Lung (tissue), 12 donors: Measurements from ENCODE around the gene TMEM121B. TPM values are rescaled to one million over a fixed set of nuclear protein-coding genes. Genes with fewer than 3 reads are reported as not detected.
A peak's percentile ranks its signal among the peaks of the same experiment; 100 is the strongest.

Source experiments
- ATAC-seq: fragments of 200-7000 bp; cut with Tn5 transposase; one replicate; pipeline ENCODE4 v1.9.1; 2020; ENCODE audit warnings: moderate number of reproducible peaks; ENCODE audit not compliant: insufficient read depth, low FRiP score
- DNase-seq, 3 donors: peaks; one replicate each; pipeline ENCODE4 v3.0.0-alpha.2; 2013 to 2017
- H3K27ac ChIP-seq, 2 donors: one replicate each; pipeline ENCODE4 v1.5.1; 2013; ENCODE audit warnings: mild to moderate bottlenecking in 2 of 2, moderate library complexity in 2 of 2, control low read depth in 1 of 2, inconsistent platforms in 1 of 2, low read depth in 1 of 2, low read length in 1 of 2
- H3K27me3 ChIP-seq, 3 donors: one replicate each; pipeline ENCODE4 v1.5.1; 2013; ENCODE audit warnings: low read length in 2 of 3; ENCODE audit not compliant: control insufficient read depth in 3 of 3, insufficient read depth in 3 of 3
- H3K36me3 ChIP-seq, 4 donors: one replicate each; pipeline ENCODE4 v1.5.1; 2013; ENCODE audit warnings: low read length in 4 of 4, mild to moderate bottlenecking in 1 of 4, moderate library complexity in 1 of 4; ENCODE audit not compliant: control insufficient read depth in 4 of 4, insufficient read depth in 4 of 4
- H3K4me1 ChIP-seq, 5 donors: one replicate each; pipeline ENCODE4 v1.5.1; 2013; ENCODE audit warnings: low read length in 5 of 5, mild to moderate bottlenecking in 2 of 5, moderate library complexity in 1 of 5; ENCODE audit not compliant: control insufficient read depth in 5 of 5, insufficient read depth in 5 of 5
- H3K4me3 ChIP-seq: one replicate; pipeline ENCODE4 v1.5.1; 2013; ENCODE audit warnings: mild to moderate bottlenecking, control low read depth, moderate library complexity
- H3K9ac ChIP-seq, 2 donors: one replicate each; pipeline ENCODE4 v1.5.1; 2013; ENCODE audit warnings: low read length in 2 of 2, control low read depth in 1 of 2; ENCODE audit not compliant: insufficient read depth in 1 of 2
- H3K9me3 ChIP-seq, 4 donors: one replicate each; pipeline ENCODE4 v1.5.1; 2013; ENCODE audit warnings: low read length in 3 of 4, mild to moderate bottlenecking in 1 of 4, moderate library complexity in 1 of 4; ENCODE audit not compliant: control insufficient read depth in 4 of 4, insufficient read depth in 3 of 4
- WGBS, 2 donors: extraction: QIAGEN DNeasy Blood & Tissue Kit; methylation state at CpG; one replicate each; pipeline ENCODE4 v1.1.7; 2013; 5-methylcytosine and 5-hydroxymethylcytosine counted together
- polyA plus RNA-seq, 2 donors: library from polyadenylated mRNA; stranded (reverse); fragments of 200-250 nt; gene quantifications; one replicate each; pipeline ENCODE4 v1.2.1, GENCODE V29; 2013
- total RNA-seq, 2 donors: library from RNA; depleted of rRNA in 1 of 2; stranded (reverse); fragments of >200 nt in 1 of 2; gene quantifications; one replicate each; pipeline ENCODE4 v1.2.1, GENCODE V29; 2014 to 2021
- TF ChIP-seq, protein P1 (sequence below): IDR thresholded peaks from 2 replicates; pipeline ENCODE4 v1.5.1; 2012; ENCODE audit warnings: mild to moderate bottlenecking; ENCODE audit errors: control extremely low read depth, extremely low read depth
- donor health status: control.
- donor health status: control.
- donor health status: Bipolar disorder and iron deficiency.
- donor health status: healthy.
- donor health status: DM: yes; HTN: yes; CAD: no.

TMEM121B gene
- total and polyA plus RNA-seq, 4 donors, result 0.26 to 1.4 (median 0.56) TPM

DNA sequence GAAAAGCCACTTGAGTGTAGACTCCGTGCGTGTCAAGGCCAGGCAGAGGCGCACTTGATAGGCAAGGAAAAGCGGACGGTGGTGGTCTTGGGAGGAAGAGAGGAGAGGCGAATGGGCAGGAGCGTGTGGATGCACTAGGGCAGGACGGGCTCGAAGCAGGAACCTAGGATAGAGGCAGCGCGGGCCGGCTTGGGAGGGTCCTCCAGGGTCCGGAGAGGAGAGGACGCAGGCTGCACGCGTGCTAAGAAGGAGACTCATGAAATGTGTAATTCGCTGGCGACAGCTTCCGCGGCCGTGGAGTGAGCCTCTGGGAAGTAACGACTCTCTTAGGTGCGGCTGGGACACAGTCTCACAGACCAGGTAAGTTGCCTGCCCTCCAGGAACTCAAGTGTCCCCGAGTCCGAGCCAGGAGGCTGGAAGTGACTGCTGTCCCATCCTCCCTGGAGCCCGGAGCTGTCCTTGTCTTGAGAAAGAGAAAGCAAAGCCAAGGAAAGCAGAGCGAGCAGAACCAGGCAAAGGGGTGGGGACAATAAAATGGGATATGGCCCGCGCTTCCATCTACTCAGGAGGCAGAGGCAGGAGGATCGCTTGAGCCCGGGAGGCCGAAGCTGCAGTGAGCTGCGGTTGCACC, 37.2 kb downstream of the TMEM121B start:
- peaks cover 0 to 12% (median 0%) of the 10 kb centered on the region in 5 donors for H3K4me1 ChIP-seq
- H3K9me3 ChIP-seq, result no peaks in the 10 kb centered on the region
- 85 to 88% methylated on average over 33 of the region's 33 CpGs for WGBS, 2 donors
- TF ChIP-seq, protein P1, sequence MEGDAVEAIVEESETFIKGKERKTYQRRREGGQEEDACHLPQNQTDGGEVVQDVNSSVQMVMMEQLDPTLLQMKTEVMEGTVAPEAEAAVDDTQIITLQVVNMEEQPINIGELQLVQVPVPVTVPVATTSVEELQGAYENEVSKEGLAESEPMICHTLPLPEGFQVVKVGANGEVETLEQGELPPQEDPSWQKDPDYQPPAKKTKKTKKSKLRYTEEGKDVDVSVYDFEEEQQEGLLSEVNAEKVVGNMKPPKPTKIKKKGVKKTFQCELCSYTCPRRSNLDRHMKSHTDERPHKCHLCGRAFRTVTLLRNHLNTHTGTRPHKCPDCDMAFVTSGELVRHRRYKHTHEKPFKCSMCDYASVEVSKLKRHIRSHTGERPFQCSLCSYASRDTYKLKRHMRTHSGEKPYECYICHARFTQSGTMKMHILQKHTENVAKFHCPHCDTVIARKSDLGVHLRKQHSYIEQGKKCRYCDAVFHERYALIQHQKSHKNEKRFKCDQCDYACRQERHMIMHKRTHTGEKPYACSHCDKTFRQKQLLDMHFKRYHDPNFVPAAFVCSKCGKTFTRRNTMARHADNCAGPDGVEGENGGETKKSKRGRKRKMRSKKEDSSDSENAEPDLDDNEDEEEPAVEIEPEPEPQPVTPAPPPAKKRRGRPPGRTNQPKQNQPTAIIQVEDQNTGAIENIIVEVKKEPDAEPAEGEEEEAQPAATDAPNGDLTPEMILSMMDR, result no peak
- no peak for ATAC-seq
- H3K27ac ChIP-seq, result peak overlapping the region in 1 of 2 donors; percentile 99
- no peaks in the 10 kb centered on the region for H3K36me3 ChIP-seq
- H3K27me3 ChIP-seq, result peaks cover 0 to 9% (median 0%) of the 10 kb centered on the region in 3 donors
- H3K4me3 ChIP-seq, result no peak overlapping the region
- no peak overlapping the region for H3K9ac ChIP-seq
- DNase-seq, result no peak

DNA sequence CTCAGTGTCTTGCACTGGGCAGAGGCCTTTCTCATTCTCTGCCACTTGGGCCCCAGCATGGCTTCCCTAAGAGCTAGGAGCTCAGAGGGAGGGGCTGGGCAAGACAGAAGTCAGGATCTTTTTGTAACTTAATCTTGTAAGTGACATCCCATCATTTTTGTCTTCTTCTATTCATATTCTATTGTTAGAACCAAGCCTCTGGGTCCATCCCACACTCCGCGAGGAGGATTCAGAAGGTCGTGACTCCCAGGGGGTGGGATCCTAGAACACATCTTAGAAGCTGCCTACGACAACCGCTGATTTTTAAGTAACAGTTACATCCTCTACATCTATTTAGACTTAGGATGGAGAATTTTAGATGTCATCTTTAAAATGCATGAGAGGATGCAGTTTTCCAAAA, 37.9 kb downstream of the TMEM121B start:
- ATAC-seq, result no peak
- Histone ChIP-seq H3K4me1 (peaks cover 0 to 12% (median 0%) of the 10 kb centered on the region in 5 donors), H3K27me3 (peaks cover 0 to 9% (median 0%) of the 10 kb centered on the region in 3 donors), H3K27ac (no peak overlapping the region), H3K9me3 (no peaks in the 10 kb centered on the region), H3K4me3 (no peak overlapping the region), H3K9ac (no peak overlapping the region), H3K36me3 (no peaks in the 10 kb centered on the region)
- 95 to 97% methylated on average over 5 of the region's 5 CpGs for WGBS, 2 donors
- no peak for DNase-seq
- TF ChIP-seq, protein P1, result no peak

GRCh38 chr22:17079572-17079971, 41.6 kb downstream of the TMEM121B start:
- 59 to 68% methylated on average over 4 of the region's 4 CpGs for WGBS, 2 donors

More at GRCh38 chr22:17079572-17079971, 41.6 kb downstream of the TMEM121B start:
- ATAC-seq, result no peak
- no peak overlapping the region for H3K4me3 ChIP-seq
- H3K9me3 ChIP-seq, result no peaks in the 10 kb centered on the region
- TF ChIP-seq, protein P1, result no peak
- peaks cover 0 to 4% (median 0%) of the 10 kb centered on the region in 5 donors for H3K4me1 ChIP-seq
- H3K27me3 ChIP-seq, result no peaks in the 10 kb centered on the region
- no peak overlapping the region for H3K9ac ChIP-seq
- no peaks in the 10 kb centered on the region for H3K36me3 ChIP-seq
- DNase-seq, result peak in 1 of 3 donors; percentile 20
- H3K27ac ChIP-seq, result no peak overlapping the region
